Activated naive CD4-positive, alpha-beta T cell treated with anti-CD3 and anti-CD28 coated beads for 36 hours (primary cell): ENCODE results near the gene KIF24. TPM values are rescaled to one million over a fixed set of nuclear protein-coding genes. Genes with fewer than 3 reads are reported as not detected.

Experiments
- total RNA-seq, 2 experiments: library from RNA; stranded (reverse); gene quantifications; one replicate each; pipeline ENCODE4 v1.2.3, GENCODE V29; 2021

KIF24 gene
- total RNA-seq, 2 experiments from 2014 or later, result 4.2 to 4.5 TPM

Other genes with a start within 250 kb of the KIF24 start
- 10 to 100 TPM; 34.0 to 37.0 TPM for gene DCAF12, start 202.6 kb downstream of the KIF24 start, total RNA-seq
- 10 to 100 TPM; 29.9 to 31.7 TPM for gene UBAP1, start 150.2 kb downstream of the KIF24 start, total RNA-seq
- gene NUDT2, start 301 bp upstream of the KIF24 start, total RNA-seq, result 10 to 100 TPM; 39.2 to 42.9 TPM
- 1 to 10 TPM; 1.1 to 2.0 TPM for gene MYORG, start 47.6 kb upstream of the KIF24 start, total RNA-seq
- gene FAM219A, start 129.3 kb upstream of the KIF24 start, total RNA-seq, result 10 to 100 TPM; 11.1 to 11.6 TPM
- under 1 TPM in 1 of 2 experiments, not detected in 1; 0.26 TPM for gene DNAI1, start 129.5 kb upstream of the KIF24 start, total RNA-seq
- gene ENHO, start 193.7 kb upstream of the KIF24 start, total RNA-seq, result under 1 TPM; 0.19 to 0.27 TPM